Loucy (cell line): ENCODE measurements around the gene METAP1D.
A peak's percentile ranks its signal among the peaks of the same experiment; 100 is the strongest.
"Not testable (repeated sequence)": the region's sequence is repeated elsewhere in the genome, so short reads cannot be mapped to it uniquely, and the experiment has no call there.

Experiments
- H2AFZ ChIP-seq: fragments of 200-600 bp; sonication (generic); 2 replicates; pipeline ENCODE4 v1.6.0; 2016; ENCODE audit warnings: antibody characterized with exemption, mild to moderate bottlenecking, low read length, moderate library complexity
- H3F3A ChIP-seq: fragments of 200-600 bp; 2 replicates; pipeline ENCODE4 v1.6.0; 2016; ENCODE audit warnings: antibody characterized with exemption, low read depth, mild to moderate bottlenecking
- H3K27me3 ChIP-seq: fragments of 200-600 bp; sonication (generic); 2 replicates; pipeline ENCODE4 v1.6.1; 2014; ENCODE audit warnings: low read length, mild to moderate bottlenecking; ENCODE audit not compliant: insufficient read depth, poor library complexity, severe bottlenecking
- H3K36me3 ChIP-seq: fragments of 200-600 bp; sonication (generic); 2 replicates; pipeline ENCODE4 v1.6.1; 2016; ENCODE audit warnings: low read length; ENCODE audit not compliant: insufficient read depth
- H3K4me1 ChIP-seq: fragments of 200-600 bp; sonication (generic); 2 replicates; pipeline ENCODE4 v1.5.1; 2014; ENCODE audit warnings: low read length, mild to moderate bottlenecking; ENCODE audit not compliant: insufficient read depth, poor library complexity, severe bottlenecking
- H3K4me2 ChIP-seq: fragments of 200-600 bp; sonication (generic); 2 replicates; pipeline ENCODE4 v1.6.0; 2014; ENCODE audit warnings: antibody characterized with exemption, low read length, low read depth, mild to moderate bottlenecking; ENCODE audit not compliant: poor library complexity, severe bottlenecking
- H3K4me3 ChIP-seq: fragments of 200-600 bp; sonication (generic); 2 replicates; pipeline ENCODE4 v1.5.1; 2014; ENCODE audit warnings: low read length, mild to moderate bottlenecking, mixed read lengths; ENCODE audit not compliant: poor library complexity, severe bottlenecking
- H3K79me2 ChIP-seq: fragments of 200-600 bp; sonication (generic); 2 replicates; pipeline ENCODE4 v1.6.1; 2014; ENCODE audit warnings: low read length; ENCODE audit not compliant: insufficient read depth
- H3K9ac ChIP-seq: fragments of 200-600 bp; sonication (generic); 2 replicates; pipeline ENCODE4 v1.6.0; 2014; ENCODE audit warnings: mild to moderate bottlenecking, low read depth, low read length, moderate library complexity; ENCODE audit not compliant: poor library complexity, severe bottlenecking
- H3K9me2 ChIP-seq: fragments of 200-600 bp; sonication (generic); replicated peaks from 2 replicates; pipeline ENCODE4 v1.6.1; 2016; ENCODE audit warnings: low read depth, low read length, mixed read lengths
- H3K9me3 ChIP-seq: fragments of 200-600 bp; sonication (generic); 2 replicates; pipeline ENCODE4 v1.6.1; 2014; ENCODE audit warnings: mild to moderate bottlenecking, antibody characterized with exemption, low read length, low read depth; ENCODE audit not compliant: insufficient read depth
- H4K20me1 ChIP-seq: fragments of 200-600 bp; sonication (generic); 2 replicates; pipeline ENCODE4 v1.6.0; 2014; ENCODE audit warnings: antibody characterized with exemption, low read length, mild to moderate bottlenecking; ENCODE audit not compliant: insufficient read depth, poor library complexity, severe bottlenecking
- CTCF ChIP-seq: fragments of 200-600 bp; sonication (generic); conservative IDR thresholded peaks from 2 replicates; pipeline ENCODE4 v1.5.1; 2014; ENCODE audit warnings: mild to moderate bottlenecking, antibody characterized with exemption, low read length
- EZH2phosphoT487 ChIP-seq: fragments of 200-600 bp; IDR thresholded peaks from 2 replicates; pipeline ENCODE4 v1.6.1; 2018; ENCODE audit warnings: antibody characterized with exemption, mild to moderate bottlenecking, moderate library complexity, borderline replicate concordance

The METAP1D gene

GRCh38 chr2:172066394-172066886, 66.7 kb downstream of the METAP1D start:
- Histone ChIP-seq H2AFZ (peak overlapping the region; percentile 52; the same call in 1 of the 2 replicates), H3K9me2 (no peaks in the 10 kb centered on the region), H3K4me2 (no peak overlapping the region)

GRCh38 chr2:172067905-172068304, 68.2 kb downstream of the METAP1D start:
- H3K27me3 ChIP-seq, H3K9me2 ChIP-seq, H3K9ac ChIP-seq, H3K9me3 ChIP-seq, H3F3A ChIP-seq, H2AFZ ChIP-seq, H3K4me2 ChIP-seq, H3K4me3 ChIP-seq, H3K36me3 ChIP-seq, H4K20me1 ChIP-seq, H3K79me2 ChIP-seq: not testable (repeated sequence)
- H3K4me1 ChIP-seq, result peaks cover 43% of the 10 kb centered on the region

More at GRCh38 chr2:172066394-172066886, 66.7 kb downstream of the METAP1D start:
- no peak overlapping the region for H3K4me3 ChIP-seq
- no peaks in the 10 kb centered on the region for H3K79me2 ChIP-seq
- H3K27me3 ChIP-seq, result no peaks in the 10 kb centered on the region
- no peak for TF ChIP-seq EZH2phosphoT487
- TF ChIP-seq CTCF, result no peak
- H4K20me1 ChIP-seq, result no peaks in the 10 kb centered on the region
- no peak overlapping the region for H3K9ac ChIP-seq
- peaks cover 38% of the 10 kb centered on the region for H3K4me1 ChIP-seq
- H3F3A ChIP-seq, result no peaks in the 10 kb centered on the region; the same call in 1 of the 2 replicates
- no peaks in the 10 kb centered on the region for H3K9me3 ChIP-seq
- no peaks in the 10 kb centered on the region for H3K36me3 ChIP-seq

GRCh38 chr2:172070936-172071335, 71.2 kb downstream of the METAP1D start:
- H3K27me3 ChIP-seq, result no peaks in the 10 kb centered on the region
- no peak for TF ChIP-seq CTCF
- TF ChIP-seq EZH2phosphoT487, result no peak
- H3K4me1 ChIP-seq, result peaks cover 40% of the 10 kb centered on the region

GRCh38 chr2:172072303-172072702, 72.5 kb downstream of the METAP1D start:
- H3K4me3 ChIP-seq, result peak overlapping the region; percentile 44
- no peaks in the 10 kb centered on the region for H3F3A ChIP-seq
- H3K4me1 ChIP-seq, result peaks cover 27% of the 10 kb centered on the region
- no peaks in the 10 kb centered on the region for H3K9me2 ChIP-seq
- H2AFZ ChIP-seq, result peak overlapping the region; percentile 74
- no peaks in the 10 kb centered on the region for H3K9me3 ChIP-seq
- peak overlapping the region; percentile 2 for H3K9ac ChIP-seq
- H3K4me2 ChIP-seq, result peak overlapping the region; percentile 56
- H4K20me1 ChIP-seq, result no peaks in the 10 kb centered on the region
- H3K36me3 ChIP-seq, result no peaks in the 10 kb centered on the region
- TF ChIP-seq EZH2phosphoT487, result no peak
- TF ChIP-seq CTCF, result no peak
- H3K27me3 ChIP-seq, result no peaks in the 10 kb centered on the region
- H3K79me2 ChIP-seq, result no peaks in the 10 kb centered on the region

More at GRCh38 chr2:172070936-172071335, 71.2 kb downstream of the METAP1D start:
- Histone ChIP-seq H2AFZ (no peak overlapping the region), H3K4me2 (no peak overlapping the region), H4K20me1 (no peaks in the 10 kb centered on the region), H3F3A (no peaks in the 10 kb centered on the region), H3K4me3 (no peak overlapping the region), H3K9me2 (no peaks in the 10 kb centered on the region), H3K9ac (no peak overlapping the region), H3K9me3 (no peaks in the 10 kb centered on the region), H3K36me3 (no peaks in the 10 kb centered on the region), H3K79me2 (no peaks in the 10 kb centered on the region)
